ENCODE data around the gene HOXA1.

The HOXA1 gene

DNA sequence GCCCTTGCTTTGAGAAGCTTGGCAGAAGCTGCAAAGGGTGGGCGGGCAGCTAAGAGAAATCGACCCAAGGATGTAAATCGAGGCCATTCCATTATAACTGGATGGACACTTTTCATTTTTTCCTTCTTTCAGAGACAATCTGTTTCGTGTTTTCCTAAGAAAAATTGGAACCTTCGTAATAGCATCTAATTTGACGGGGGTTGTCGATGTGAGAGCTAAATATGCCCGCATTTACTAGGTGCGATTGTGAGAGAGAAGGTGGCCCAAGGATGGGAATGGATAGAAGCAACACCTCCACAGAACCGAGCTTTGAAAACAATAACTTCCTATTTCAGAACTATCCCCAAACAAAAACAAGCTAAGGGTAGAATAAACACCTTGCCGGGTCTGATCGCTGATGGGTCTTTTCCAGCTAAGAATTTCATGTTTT is 35.6 kb upstream of the HOXA1 start:
- DNase-seq (ENCODE audit: low read depth) = no peak

- no peak for DNase-seq (ENCODE audit: low read depth)
Observed at GRCh38 chr7:27130540-27131389, 35.0 kb upstream of the HOXA1 start, which contains the start of gene HOXA4. TSS of gene HOXA4 (minus strand) at chr7:27130757. CDS start at chr7:27130733, 24 bp downstream.

DNA sequence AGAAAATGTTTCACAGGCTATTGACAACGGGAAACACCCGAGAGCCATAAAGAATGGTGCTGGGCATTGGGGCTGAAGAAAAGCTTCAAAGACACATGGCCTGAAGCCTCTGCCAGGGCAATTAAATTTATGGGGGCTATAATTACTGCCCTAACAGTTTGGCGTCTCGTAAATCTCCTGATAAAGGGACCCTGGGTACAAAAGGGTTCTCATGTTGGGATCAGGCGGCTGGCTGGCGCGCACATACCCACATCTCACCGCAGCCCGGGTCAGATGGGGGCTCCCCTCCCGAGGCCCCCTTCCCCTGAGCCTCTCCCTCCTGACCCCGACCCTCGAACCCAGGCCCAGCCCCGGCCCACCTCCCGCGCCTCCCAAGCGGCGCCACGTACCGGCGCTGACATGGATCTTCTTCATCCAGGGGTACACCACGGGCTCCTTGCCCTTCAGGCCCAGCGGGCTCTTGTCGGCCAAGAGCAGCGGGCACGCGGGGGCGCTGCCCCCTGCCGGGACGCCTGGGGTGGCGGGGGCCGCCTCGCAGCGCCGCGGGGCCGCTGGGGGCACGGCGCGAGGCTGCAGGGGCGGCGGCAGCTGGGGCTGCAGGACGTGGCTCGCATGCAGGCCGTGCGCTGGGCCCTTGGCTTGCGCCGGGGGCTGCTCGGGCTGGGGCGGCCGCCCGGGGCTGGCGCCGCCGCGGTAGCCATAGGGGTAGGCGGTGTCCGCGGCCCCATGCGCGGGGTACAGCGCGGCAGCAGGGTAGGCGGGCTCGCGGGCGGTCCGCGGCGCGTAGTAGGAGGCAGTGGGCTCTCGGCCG is 34.1 kb upstream of the HOXA1 start:
- DNase-seq (ENCODE audit: low read depth) = no peak

GRCh38 chr7:27128776-27129728 is 33.3 kb upstream of the HOXA1 start:
- DNase-seq (ENCODE audit: low read depth) = no peak

- DNase-seq (ENCODE audit: low read depth) = no peak
Observed at GRCh38 chr7:27128034-27128433, 32.2 kb upstream of the HOXA1 start.

- no peak for DNase-seq (ENCODE audit: low read depth)
Observed at GRCh38 chr7:27126596-27127327, 31.0 kb upstream of the HOXA1 start.

- DNase-seq (ENCODE audit: low read depth) = no peak
Observed at GRCh38 chr7:27125986-27126394, 30.2 kb upstream of the HOXA1 start.

- no peak for DNase-seq (ENCODE audit: low read depth)
Observed at GRCh38 chr7:27124902-27125689, 29.3 kb upstream of the HOXA1 start.

- DNase-seq (ENCODE audit: low read depth) = no peak
Observed at GRCh38 chr7:27124096-27124901, 28.5 kb upstream of the HOXA1 start.

GRCh38 chr7:27123477-27124053 is 27.8 kb upstream of the HOXA1 start:
- no peak for DNase-seq (ENCODE audit: low read depth)

DNA sequence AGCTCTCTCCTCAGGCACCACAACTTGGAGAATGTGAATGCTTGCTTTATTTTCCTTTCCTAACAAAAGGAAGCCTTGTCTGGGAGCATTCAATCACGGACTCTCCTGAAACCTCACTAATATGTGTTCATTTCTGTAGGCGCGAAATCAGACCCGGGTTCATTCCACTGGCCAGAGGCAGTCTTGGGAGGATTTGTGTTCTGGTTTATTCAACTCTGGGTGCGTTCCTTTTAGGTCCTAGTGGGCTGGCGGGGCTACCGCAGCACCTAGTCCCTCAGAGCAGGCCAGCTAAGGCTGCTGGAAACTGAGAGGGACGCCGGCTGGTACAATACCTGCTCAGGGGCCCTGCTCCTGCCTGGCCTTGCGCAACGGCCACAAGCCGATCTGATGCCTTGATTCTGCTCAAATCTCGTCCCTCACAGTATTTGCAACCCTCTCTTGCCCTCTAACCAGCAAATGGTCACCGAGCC is 27.2 kb upstream of the HOXA1 start:
- DNase-seq (ENCODE audit: low read depth) = no peak

DNA sequence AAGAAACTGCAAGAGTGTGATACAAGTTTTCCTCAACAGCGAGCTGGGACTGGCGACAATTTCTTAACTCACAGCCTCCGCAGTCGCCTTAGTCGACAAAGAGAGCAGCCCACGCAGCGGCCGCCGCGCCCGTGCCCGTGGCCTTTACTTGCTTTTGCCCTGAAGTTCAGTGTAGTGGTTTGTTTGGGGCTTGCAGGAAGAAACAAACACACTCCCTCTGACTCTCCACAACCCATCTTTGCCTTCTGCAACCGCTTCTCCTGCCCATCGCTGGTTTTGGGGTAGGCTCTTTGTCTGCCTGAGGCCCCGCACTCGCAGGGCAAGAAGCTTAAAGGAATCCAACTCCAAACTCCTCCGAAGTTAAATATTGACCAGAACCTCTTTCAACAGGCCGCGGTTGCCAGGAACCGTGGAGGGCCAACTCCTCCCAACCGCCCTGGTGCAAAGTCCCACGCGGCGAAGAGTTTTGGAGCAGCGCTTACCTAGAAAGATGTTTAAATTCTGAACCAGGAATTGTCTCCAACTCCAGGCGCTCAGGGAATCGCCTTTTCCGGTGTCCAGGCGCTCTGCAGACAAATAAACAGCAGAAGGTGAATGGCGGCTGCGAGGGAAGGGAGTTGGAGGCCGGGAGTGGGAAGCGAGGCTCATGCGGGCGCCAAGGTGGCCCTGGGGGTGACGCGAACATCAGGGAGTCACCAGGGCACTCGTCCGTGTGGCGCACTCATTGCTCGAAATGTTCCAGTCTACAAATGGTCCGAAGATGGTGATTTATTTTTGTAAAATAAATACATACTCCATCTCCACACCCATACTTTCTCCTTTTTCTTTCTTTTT is 26.5 kb upstream of the HOXA1 start:
- no peak for DNase-seq (ENCODE audit: low read depth)

DNA sequence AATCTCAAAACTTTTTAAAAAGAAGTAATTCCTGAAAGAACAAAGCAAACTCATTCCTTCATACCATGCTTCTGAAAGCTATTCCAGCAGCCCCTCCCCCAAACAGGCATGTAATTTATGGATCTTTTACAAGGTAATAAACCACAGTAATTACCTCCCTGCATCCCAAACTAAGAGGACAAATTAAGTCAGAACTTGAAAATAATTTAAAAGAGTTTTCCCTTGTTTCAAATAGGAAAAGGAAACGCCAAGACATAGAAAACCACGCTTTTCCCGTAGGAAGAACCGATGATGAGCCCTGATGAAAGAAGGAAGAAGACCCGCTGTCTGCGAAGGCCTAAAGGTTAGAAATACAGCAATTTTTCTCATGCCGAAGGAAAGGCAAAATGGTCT is 25.9 kb upstream of the HOXA1 start:
- DNase-seq (ENCODE audit: low read depth) = no peak

DNA sequence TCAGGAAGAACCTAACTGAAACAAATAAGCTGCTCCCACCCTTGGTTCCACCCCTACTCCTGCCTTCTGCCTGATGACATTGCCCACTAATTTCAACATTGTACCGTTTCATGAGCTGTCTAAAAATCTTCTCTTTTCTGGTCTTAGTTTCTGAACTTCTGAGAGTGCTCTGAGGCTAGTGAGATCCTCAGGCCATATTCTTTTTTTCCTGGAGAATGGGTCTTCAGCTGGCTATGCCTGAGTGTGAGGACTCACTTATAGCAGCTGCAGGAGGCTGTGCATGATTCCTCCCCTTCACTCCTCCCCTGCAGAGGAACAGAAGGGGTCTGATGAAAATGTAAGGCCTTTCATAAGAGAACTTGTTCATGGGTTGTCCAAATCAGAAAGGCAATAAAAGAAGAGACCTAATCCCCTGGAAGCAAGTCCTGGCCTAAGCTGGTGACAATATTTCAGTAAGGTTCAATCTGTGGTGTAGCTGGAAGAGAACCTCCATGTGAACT is 23.7 kb upstream of the HOXA1 start:
- no peak for DNase-seq (ENCODE audit: low read depth)

- no peak for DNase-seq (ENCODE audit: low read depth)
Observed at GRCh38 chr7:27118580-27118979, 22.8 kb upstream of the HOXA1 start.

GRCh38 chr7:27117887-27118491 is 22.2 kb upstream of the HOXA1 start:
- DNase-seq (ENCODE audit: low read depth) = no peak

Data from non-pigmented ciliary epithelial cell (primary cell).